HEK293 (cell line): ENCODE results near the gene ABT1.

Experiments used
- CTCF ChIA-PET: fragments of 350-600 bp; formaldehyde crosslinking; extraction: SDS; loops from one replicate; lab custom pipeline; 2021; ENCODE audit warnings: antibody characterized with exemption; lab: Yijun Ruan, JAX
- POLR2A ChIA-PET: fragments of 300-600 bp; formaldehyde crosslinking; extraction: SDS; loops from one replicate; lab custom pipeline; 2020; ENCODE audit warnings: antibody characterized with exemption, inconsistent platforms; lab: Yijun Ruan, JAX
- H3K27ac ChIP-seq: fragments of 200-500 bp; sonication (Bioruptor generic); 2 replicates; pipeline ENCODE4 v1.5.1; 2014; ENCODE audit warnings: low read depth, low read length, control low read depth, inconsistent platforms; ENCODE audit errors: extremely low read depth
- H3K36me3 ChIP-seq, 2 experiments: fragments of 200-500 bp in 1 of 2; sonication (Bioruptor generic) in 1 of 2; 1 replicate in 1 of 2; 2 replicates in 1 of 2; pipeline ENCODE4 v1.5.1; 2014 to 2017; ENCODE audit warnings: inconsistent platforms in 2 of 2, low read length in 2 of 2; ENCODE audit not compliant: control insufficient read depth in 2 of 2, insufficient read depth in 1 of 2
- H3K4me1 ChIP-seq: fragments of 200-500 bp; sonication (Bioruptor generic); 2 replicates; pipeline ENCODE4 v1.5.1; 2014; ENCODE audit warnings: mild to moderate bottlenecking, low read length, inconsistent platforms; ENCODE audit not compliant: control insufficient read depth, insufficient read depth
- H3K4me3 ChIP-seq: 2 replicates; pipeline ENCODE4 v1.5.1; 2011; ENCODE audit warnings: low read depth, mild to moderate bottlenecking, control low read depth, low read length, moderate library complexity
- H3K9me3 ChIP-seq: fragments of 200-500 bp; sonication (Bioruptor generic); 2 replicates; pipeline ENCODE4 v1.5.1; 2014; ENCODE audit warnings: low read depth, low read length, inconsistent platforms; ENCODE audit not compliant: control insufficient read depth, insufficient read depth
- EGR2 ChIP-seq: fragments of 450-650 bp; formaldehyde crosslinking; IDR thresholded peaks from 2 replicates; pipeline ENCODE4 v1.5.1; 2016; ENCODE audit warnings: low read depth, missing biosample characterization, missing genetic modification characterization
- KLF9 ChIP-seq: fragments of 450-650 bp; formaldehyde crosslinking; IDR thresholded peaks from 2 replicates; pipeline ENCODE4 v1.5.1; 2016; ENCODE audit warnings: missing biosample characterization, missing genetic modification characterization, low read depth
- MZF1 ChIP-seq: fragments of 450-650 bp; formaldehyde crosslinking; IDR thresholded peaks from 2 replicates; pipeline ENCODE4 v1.5.1; 2017; ENCODE audit warnings: missing biosample characterization, missing genetic modification characterization, borderline replicate concordance
- REPIN1 ChIP-seq: fragments of 450-650 bp; formaldehyde crosslinking; IDR thresholded peaks from 2 replicates; pipeline ENCODE4 v1.5.1; 2017; ENCODE audit warnings: missing biosample characterization, missing genetic modification characterization, low read depth
- SP2 ChIP-seq: fragments of 450-650 bp; formaldehyde crosslinking; IDR thresholded peaks from 2 replicates; pipeline ENCODE4 v1.5.1; 2016; ENCODE audit warnings: missing biosample characterization, missing genetic modification characterization
- SP3 ChIP-seq: fragments of 450-650 bp; formaldehyde crosslinking; IDR thresholded peaks from 2 replicates; pipeline ENCODE4 v1.5.1; 2016; ENCODE audit warnings: missing biosample characterization, missing genetic modification characterization
- SP7 ChIP-seq: fragments of 450-650 bp; formaldehyde crosslinking; IDR thresholded peaks from 2 replicates; pipeline ENCODE4 v1.5.1; 2016; ENCODE audit warnings: missing biosample characterization, missing genetic modification characterization
- TRIM28 ChIP-seq: IDR thresholded peaks from 2 replicates; pipeline ENCODE4 v1.6.1; 2011; ENCODE audit warnings: low read length, control low read depth, borderline replicate concordance
- YY2 ChIP-seq: fragments of 450-650 bp; formaldehyde crosslinking; IDR thresholded peaks from 2 replicates; pipeline ENCODE4 v1.5.1; 2016; ENCODE audit warnings: missing biosample characterization, missing genetic modification characterization
- ZEB2 ChIP-seq: fragments of 450-650 bp; formaldehyde crosslinking; IDR thresholded peaks from 2 replicates; pipeline ENCODE4 v1.5.1; 2016; ENCODE audit warnings: missing biosample characterization, missing genetic modification characterization
- ZNF146 ChIP-seq: fragments of 450-650 bp; formaldehyde crosslinking; IDR thresholded peaks from 2 replicates; pipeline ENCODE4 v1.5.1; 2016; ENCODE audit warnings: missing biosample characterization, missing genetic modification characterization
- ZNF2 ChIP-seq: fragments of 450-650 bp; formaldehyde crosslinking; IDR thresholded peaks from 2 replicates; pipeline ENCODE4 v1.5.1; 2016; ENCODE audit warnings: missing biosample characterization, missing genetic modification characterization
- ZNF324 ChIP-seq: fragments of 450-650 bp; formaldehyde crosslinking; IDR thresholded peaks from 2 replicates; pipeline ENCODE4 v1.5.1; 2016; ENCODE audit warnings: missing biosample characterization, missing genetic modification characterization
- ZNF473 ChIP-seq: fragments of 450-650 bp; formaldehyde crosslinking; IDR thresholded peaks from 2 replicates; pipeline ENCODE4 v1.5.1; 2017; ENCODE audit warnings: missing biosample characterization, missing genetic modification characterization
- ZNF596 ChIP-seq: fragments of 450-650 bp; IDR thresholded peaks from 2 replicates; pipeline ENCODE4 v1.5.0; 2018; ENCODE audit warnings: missing biosample characterization, mild to moderate bottlenecking, missing genetic modification characterization, moderate library complexity
- ZNF76 ChIP-seq: fragments of 450-650 bp; formaldehyde crosslinking; IDR thresholded peaks from 2 replicates; pipeline ENCODE4; 2016; ENCODE audit warnings: low read depth, missing biosample characterization, missing genetic modification characterization, borderline replicate concordance
- ZXDB ChIP-seq: fragments of 450-650 bp; formaldehyde crosslinking; IDR thresholded peaks from 2 replicates; pipeline ENCODE4 v1.5.1; 2016; ENCODE audit warnings: missing biosample characterization, missing genetic modification characterization
- TF ChIP-seq, protein P1 (sequence below): fragments of 450-650 bp; formaldehyde crosslinking; IDR thresholded peaks from 2 replicates; pipeline ENCODE4 v1.5.1; 2016; ENCODE audit warnings: missing biosample characterization, missing genetic modification characterization
- TF ChIP-seq, protein P2 (sequence below): fragments of 450-650 bp; formaldehyde crosslinking; optimal IDR thresholded peaks from 2 replicates; pipeline ENCODE3; 2016; ENCODE audit warnings: missing biosample characterization, mild to moderate bottlenecking, missing genetic modification characterization
- TF ChIP-seq, protein P3 (sequence below): fragments of 450-650 bp; formaldehyde crosslinking; IDR thresholded peaks from 2 replicates; pipeline ENCODE4 v1.5.1; 2016; ENCODE audit warnings: missing biosample characterization, missing genetic modification characterization
- TF ChIP-seq, protein P4 (sequence below): IDR thresholded peaks from 2 replicates; pipeline ENCODE4 v1.6.1; 2011; ENCODE audit warnings: mild to moderate bottlenecking, low read depth, low read length, borderline replicate concordance
- TF ChIP-seq, protein P5 (sequence below): fragments of 450-650 bp; formaldehyde crosslinking; IDR thresholded peaks from 2 replicates; pipeline ENCODE4 v1.5.1; 2017; ENCODE audit warnings: missing biosample characterization, missing genetic modification characterization
- TF ChIP-seq, protein P6 (sequence below): fragments of 450-650 bp; formaldehyde crosslinking; conservative IDR thresholded peaks from 2 replicates; pipeline ENCODE4 v1.5.1; 2016; ENCODE audit warnings: low read depth, missing biosample characterization, missing genetic modification characterization

ABT1 gene

DNA sequence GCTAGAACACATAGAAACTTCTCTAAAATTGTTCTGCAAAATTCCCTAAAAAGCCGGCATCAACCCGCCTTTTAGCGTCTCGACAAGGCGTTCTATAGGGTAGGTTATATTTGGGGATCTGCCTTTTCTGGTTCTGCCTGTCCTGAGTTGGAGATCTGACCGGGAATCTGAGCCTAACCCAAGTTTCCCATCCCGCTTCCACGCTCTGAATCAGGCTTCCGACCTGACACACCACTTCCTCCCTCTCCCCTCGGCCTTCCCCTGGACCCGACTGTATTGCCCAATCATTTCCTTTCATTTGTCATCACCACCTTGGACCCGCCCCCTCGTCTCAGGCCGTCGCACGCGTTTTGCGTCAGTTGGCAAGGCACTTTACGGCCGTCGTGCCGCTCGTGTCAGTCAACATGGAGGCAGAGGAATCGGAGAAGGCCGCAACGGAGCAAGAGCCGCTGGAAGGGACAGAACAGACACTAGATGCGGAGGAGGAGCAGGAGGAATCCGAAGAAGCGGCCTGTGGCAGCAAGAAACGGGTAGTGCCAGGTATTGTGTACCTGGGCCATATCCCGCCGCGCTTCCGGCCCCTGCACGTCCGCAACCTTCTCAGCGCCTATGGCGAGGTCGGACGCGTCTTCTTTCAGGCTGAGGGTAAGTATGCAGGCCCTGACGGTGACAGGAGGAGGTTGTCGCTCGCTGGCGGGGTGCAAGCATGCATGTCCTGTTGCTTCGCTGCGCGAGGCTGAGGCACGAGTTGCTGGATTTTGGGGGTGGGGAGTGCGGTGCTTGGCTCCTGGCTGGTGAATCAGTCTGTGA, at the start of gene ABT1:
TSS of gene ABT1 (plus strand) at position 375 of the 810 bp plus-strand sequence. CDS start at position 405, 30 bp downstream.
- CTCF ChIA-PET: interaction anchor here (0.7 to 6.0 kb wide), 8 partner anchors 11 to 421 kb away, joined by 3 to 152 read pairs (median 7); no protein-coding TSS in a partner anchor
- H3K27ac ChIP-seq: peak within 1 kb of the TSS; percentile 48
- peak within 1 kb of the TSS; percentile 82 for H3K4me3 ChIP-seq
- H3K36me3 ChIP-seq: peaks cover 4 to 28% of the 10 kb centered on the region in 2 experiments; a peak in 2 of 3 replicates
- peaks cover 4% of the 10 kb centered on the region; the same call in 1 of the 2 replicates for H3K4me1 ChIP-seq
- POLR2A ChIA-PET: interaction anchor here (0.7 to 2.5 kb wide), 4 partner anchors 20 to 550 kb away, joined by 3 to 25 read pairs (median 15); a partner anchor contains a TSS
- no peaks in the 10 kb centered on the region for H3K9me3 ChIP-seq
- TF ChIP-seq, protein P1, sequence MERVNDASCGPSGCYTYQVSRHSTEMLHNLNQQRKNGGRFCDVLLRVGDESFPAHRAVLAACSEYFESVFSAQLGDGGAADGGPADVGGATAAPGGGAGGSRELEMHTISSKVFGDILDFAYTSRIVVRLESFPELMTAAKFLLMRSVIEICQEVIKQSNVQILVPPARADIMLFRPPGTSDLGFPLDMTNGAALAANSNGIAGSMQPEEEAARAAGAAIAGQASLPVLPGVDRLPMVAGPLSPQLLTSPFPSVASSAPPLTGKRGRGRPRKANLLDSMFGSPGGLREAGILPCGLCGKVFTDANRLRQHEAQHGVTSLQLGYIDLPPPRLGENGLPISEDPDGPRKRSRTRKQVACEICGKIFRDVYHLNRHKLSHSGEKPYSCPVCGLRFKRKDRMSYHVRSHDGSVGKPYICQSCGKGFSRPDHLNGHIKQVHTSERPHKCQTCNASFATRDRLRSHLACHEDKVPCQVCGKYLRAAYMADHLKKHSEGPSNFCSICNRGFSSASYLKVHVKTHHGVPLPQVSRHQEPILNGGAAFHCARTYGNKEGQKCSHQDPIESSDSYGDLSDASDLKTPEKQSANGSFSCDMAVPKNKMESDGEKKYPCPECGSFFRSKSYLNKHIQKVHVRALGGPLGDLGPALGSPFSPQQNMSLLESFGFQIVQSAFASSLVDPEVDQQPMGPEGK (tag by site-specific recombination): peak; percentile 55
- peak; percentile 61; the same call in 1 of the 2 replicates for TF ChIP-seq MZF1 (tag by site-specific recombination)
- TF ChIP-seq YY2 (tag by site-specific recombination): peak; percentile 94
- TF ChIP-seq ZNF596 (tag by site-specific recombination): no peak
- TF ChIP-seq, protein P2, sequence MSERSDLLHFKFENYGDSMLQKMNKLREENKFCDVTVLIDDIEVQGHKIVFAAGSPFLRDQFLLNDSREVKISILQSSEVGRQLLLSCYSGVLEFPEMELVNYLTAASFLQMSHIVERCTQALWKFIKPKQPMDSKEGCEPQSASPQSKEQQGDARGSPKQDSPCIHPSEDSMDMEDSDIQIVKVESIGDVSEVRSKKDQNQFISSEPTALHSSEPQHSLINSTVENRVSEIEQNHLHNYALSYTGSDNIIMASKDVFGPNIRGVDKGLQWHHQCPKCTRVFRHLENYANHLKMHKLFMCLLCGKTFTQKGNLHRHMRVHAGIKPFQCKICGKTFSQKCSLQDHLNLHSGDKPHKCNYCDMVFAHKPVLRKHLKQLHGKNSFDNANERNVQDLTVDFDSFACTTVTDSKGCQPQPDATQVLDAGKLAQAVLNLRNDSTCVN: peak; percentile 51
- TF ChIP-seq ZXDB (tag by site-specific recombination): peak; percentile 98
- TF ChIP-seq, protein P3, sequence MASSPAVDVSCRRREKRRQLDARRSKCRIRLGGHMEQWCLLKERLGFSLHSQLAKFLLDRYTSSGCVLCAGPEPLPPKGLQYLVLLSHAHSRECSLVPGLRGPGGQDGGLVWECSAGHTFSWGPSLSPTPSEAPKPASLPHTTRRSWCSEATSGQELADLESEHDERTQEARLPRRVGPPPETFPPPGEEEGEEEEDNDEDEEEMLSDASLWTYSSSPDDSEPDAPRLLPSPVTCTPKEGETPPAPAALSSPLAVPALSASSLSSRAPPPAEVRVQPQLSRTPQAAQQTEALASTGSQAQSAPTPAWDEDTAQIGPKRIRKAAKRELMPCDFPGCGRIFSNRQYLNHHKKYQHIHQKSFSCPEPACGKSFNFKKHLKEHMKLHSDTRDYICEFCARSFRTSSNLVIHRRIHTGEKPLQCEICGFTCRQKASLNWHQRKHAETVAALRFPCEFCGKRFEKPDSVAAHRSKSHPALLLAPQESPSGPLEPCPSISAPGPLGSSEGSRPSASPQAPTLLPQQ: peak; percentile 85
- peak; percentile 84; the same call in 1 of the 2 replicates for TF ChIP-seq TRIM28
- TF ChIP-seq ZNF2 (tag by site-specific recombination): peak; percentile 80
- peak; percentile 87 for TF ChIP-seq KLF9 (tag by site-specific recombination)
- peak; percentile 79 for TF ChIP-seq ZNF76
- TF ChIP-seq, protein P4, sequence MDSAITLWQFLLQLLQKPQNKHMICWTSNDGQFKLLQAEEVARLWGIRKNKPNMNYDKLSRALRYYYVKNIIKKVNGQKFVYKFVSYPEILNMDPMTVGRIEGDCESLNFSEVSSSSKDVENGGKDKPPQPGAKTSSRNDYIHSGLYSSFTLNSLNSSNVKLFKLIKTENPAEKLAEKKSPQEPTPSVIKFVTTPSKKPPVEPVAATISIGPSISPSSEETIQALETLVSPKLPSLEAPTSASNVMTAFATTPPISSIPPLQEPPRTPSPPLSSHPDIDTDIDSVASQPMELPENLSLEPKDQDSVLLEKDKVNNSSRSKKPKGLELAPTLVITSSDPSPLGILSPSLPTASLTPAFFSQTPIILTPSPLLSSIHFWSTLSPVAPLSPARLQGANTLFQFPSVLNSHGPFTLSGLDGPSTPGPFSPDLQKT: peak; percentile 46; the same call in 1 of the 2 replicates
- TF ChIP-seq REPIN1 (tag by site-specific recombination): no peak
- TF ChIP-seq SP7: peak; percentile 82
- no peak for TF ChIP-seq ZNF473 (tag by site-specific recombination)
- TF ChIP-seq, protein P5, sequence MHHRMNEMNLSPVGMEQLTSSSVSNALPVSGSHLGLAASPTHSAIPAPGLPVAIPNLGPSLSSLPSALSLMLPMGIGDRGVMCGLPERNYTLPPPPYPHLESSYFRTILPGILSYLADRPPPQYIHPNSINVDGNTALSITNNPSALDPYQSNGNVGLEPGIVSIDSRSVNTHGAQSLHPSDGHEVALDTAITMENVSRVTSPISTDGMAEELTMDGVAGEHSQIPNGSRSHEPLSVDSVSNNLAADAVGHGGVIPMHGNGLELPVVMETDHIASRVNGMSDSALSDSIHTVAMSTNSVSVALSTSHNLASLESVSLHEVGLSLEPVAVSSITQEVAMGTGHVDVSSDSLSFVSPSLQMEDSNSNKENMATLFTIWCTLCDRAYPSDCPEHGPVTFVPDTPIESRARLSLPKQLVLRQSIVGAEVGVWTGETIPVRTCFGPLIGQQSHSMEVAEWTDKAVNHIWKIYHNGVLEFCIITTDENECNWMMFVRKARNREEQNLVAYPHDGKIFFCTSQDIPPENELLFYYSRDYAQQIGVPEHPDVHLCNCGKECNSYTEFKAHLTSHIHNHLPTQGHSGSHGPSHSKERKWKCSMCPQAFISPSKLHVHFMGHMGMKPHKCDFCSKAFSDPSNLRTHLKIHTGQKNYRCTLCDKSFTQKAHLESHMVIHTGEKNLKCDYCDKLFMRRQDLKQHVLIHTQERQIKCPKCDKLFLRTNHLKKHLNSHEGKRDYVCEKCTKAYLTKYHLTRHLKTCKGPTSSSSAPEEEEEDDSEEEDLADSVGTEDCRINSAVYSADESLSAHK (tag by site-specific recombination): no peak
- TF ChIP-seq ZNF324 (tag by site-specific recombination): peak; percentile 93
- peak; percentile 98 for TF ChIP-seq SP3
- no peak; the same call in 1 of the 2 replicates for TF ChIP-seq EGR2 (tag by site-specific recombination)
- TF ChIP-seq, protein P6, sequence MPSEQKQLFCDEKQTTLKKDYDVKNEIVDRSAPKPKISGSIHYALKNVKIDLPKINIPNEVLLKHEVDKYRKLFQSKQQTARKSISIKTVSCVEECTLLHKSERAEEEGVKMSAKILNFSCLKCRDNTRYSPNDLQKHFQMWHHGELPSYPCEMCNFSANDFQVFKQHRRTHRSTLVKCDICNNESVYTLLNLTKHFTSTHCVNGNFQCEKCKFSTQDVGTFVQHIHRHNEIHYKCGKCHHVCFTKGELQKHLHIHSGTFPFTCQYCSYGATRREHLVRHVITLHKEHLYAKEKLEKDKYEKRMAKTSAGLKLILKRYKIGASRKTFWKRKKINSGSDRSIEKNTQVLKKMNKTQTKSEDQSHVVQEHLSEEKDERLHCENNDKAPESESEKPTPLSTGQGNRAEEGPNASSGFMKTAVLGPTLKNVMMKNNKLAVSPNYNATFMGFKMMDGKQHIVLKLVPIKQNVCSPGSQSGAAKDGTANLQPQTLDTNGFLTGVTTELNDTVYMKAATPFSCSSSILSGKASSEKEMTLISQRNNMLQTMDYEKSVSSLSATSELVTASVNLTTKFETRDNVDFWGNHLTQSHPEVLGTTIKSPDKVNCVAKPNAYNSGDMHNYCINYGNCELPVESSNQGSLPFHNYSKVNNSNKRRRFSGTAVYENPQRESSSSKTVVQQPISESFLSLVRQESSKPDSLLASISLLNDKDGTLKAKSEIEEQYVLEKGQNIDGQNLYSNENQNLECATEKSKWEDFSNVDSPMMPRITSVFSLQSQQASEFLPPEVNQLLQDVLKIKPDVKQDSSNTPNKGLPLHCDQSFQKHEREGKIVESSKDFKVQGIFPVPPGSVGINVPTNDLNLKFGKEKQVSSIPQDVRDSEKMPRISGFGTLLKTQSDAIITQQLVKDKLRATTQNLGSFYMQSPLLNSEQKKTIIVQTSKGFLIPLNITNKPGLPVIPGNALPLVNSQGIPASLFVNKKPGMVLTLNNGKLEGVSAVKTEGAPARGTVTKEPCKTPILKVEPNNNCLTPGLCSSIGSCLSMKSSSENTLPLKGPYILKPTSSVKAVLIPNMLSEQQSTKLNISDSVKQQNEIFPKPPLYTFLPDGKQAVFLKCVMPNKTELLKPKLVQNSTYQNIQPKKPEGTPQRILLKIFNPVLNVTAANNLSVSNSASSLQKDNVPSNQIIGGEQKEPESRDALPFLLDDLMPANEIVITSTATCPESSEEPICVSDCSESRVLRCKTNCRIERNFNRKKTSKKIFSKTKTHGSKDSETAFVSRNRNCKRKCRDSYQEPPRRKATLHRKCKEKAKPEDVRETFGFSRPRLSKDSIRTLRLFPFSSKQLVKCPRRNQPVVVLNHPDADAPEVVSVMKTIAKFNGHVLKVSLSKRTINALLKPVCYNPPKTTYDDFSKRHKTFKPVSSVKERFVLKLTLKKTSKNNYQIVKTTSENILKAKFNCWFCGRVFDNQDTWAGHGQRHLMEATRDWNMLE: peak; percentile 55
- peak; percentile 5; the same call in 1 of the 2 replicates for TF ChIP-seq ZNF146 (tag by site-specific recombination)
- peak; percentile 64; the same call in 1 of the 2 replicates for TF ChIP-seq ZEB2 (tag by site-specific recombination)
- TF ChIP-seq SP2 (tag by site-specific recombination): peak; percentile 99
